IPS DF 4.7 (cell line): ENCODE data around the gene ICAM5.

ENCODE experiments used
- DNase-seq: peaks from one replicate; pipeline ENCODE4 v3.0.0-alpha.2; 2013; ENCODE audit warnings: low spot score; ENCODE audit errors: extremely low read depth

Gene ICAM5

DNA sequence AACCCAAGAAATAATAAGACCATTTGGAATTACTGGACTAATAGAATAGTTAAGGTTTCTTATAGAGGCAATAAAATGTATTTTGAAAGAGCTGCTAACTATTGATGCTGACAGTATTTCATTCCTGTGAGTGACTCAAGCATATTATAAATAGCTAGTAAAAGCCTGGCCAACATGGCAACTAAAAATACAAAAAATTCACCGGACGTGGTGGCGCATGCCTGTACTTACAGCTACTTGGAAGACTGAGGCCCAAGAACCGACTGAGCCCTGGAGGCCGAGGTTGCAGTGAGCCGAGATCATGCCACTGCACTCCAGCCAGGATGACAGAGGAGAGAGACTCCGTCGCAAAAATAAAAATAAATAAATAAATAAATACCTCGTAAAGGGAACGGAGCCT is 55.0 kb downstream of the ICAM5 start:
- no peak for DNase-seq
